MCF 10A (cell line): ENCODE data around the gene INA. TPM values are rescaled to one million over a fixed set of nuclear protein-coding genes. Genes with fewer than 3 reads are reported as not detected.

Experiments used
- BruUV-seq: library from RNA; stranded (reverse); fragments of 400-500 nt; replicated peaks from 2 replicates; lab custom pipeline; 2021; lab: Mats Ljungman, UMichigan
- CTCF ChIA-PET: fragments of 300-600 bp; sonication (Branson Sonifier 250); formaldehyde crosslinking; extraction: SDS; loops from one replicate; lab custom pipeline; 2021; ENCODE audit warnings: antibody characterized with exemption, inconsistent platforms; lab: Yijun Ruan, JAX
- POLR2A ChIA-PET: fragments of 300-600, 350-650 bp; sonication (Branson Sonifier 250); formaldehyde crosslinking; extraction: SDS; loops from one replicate; lab custom pipeline; 2020; ENCODE audit warnings: antibody characterized with exemption, inconsistent platforms; lab: Yijun Ruan, JAX
- DNase-seq: peaks from one replicate; pipeline ENCODE4 v3.0.0-alpha.2; 2018; ENCODE audit not compliant: unreplicated experiment
- H3K27ac Mint-ChIP-seq: one replicate; pipeline ENCODE4 v1.8.0; 2022; ENCODE audit warnings: mild to moderate bottlenecking, low read depth, mixed read lengths; ENCODE audit not compliant: unreplicated experiment
- H3K27me3 Mint-ChIP-seq: one replicate; pipeline ENCODE4 v1.8.0; 2022; ENCODE audit warnings: mixed read lengths; ENCODE audit not compliant: insufficient read depth, unreplicated experiment
- H3K36me3 Mint-ChIP-seq: one replicate; pipeline ENCODE4 v1.8.0; 2022; ENCODE audit warnings: mild to moderate bottlenecking, moderate library complexity, mixed read lengths; ENCODE audit not compliant: insufficient read depth, unreplicated experiment
- H3K4me1 Mint-ChIP-seq: one replicate; pipeline ENCODE4 v1.8.0; 2022; ENCODE audit warnings: mixed read lengths; ENCODE audit not compliant: insufficient read depth, unreplicated experiment
- H3K4me3 Mint-ChIP-seq: one replicate; pipeline ENCODE4 v1.8.0; 2022; ENCODE audit warnings: mild to moderate bottlenecking, moderate library complexity, mixed read lengths; ENCODE audit not compliant: unreplicated experiment
- H3K9me3 Mint-ChIP-seq: one replicate; pipeline ENCODE4 v1.8.0; 2022; ENCODE audit warnings: mixed read lengths; ENCODE audit not compliant: unreplicated experiment
- intact Hi-C: fragments of 100-400 bp; cut with micrococcal nuclease; formaldehyde crosslinking; loops from 2 replicates; pipeline ENCODE4 v1.14.1; 2022
- total RNA-seq: library from RNA; stranded (reverse); gene quantifications from 2 replicates; pipeline ENCODE4 v1.2.3, GENCODE V29; 2022
- TF ChIP-seq, protein P1 (sequence below): fragments of 200-600 bp; IDR thresholded peaks from one replicate; pipeline ENCODE4 v1.8.0; 2022; ENCODE audit warnings: antibody characterized with exemption, mild to moderate bottlenecking; ENCODE audit not compliant: unreplicated experiment

INA gene
- total RNA-seq, 1 experiment from 2014 or later: not detected

DNA sequence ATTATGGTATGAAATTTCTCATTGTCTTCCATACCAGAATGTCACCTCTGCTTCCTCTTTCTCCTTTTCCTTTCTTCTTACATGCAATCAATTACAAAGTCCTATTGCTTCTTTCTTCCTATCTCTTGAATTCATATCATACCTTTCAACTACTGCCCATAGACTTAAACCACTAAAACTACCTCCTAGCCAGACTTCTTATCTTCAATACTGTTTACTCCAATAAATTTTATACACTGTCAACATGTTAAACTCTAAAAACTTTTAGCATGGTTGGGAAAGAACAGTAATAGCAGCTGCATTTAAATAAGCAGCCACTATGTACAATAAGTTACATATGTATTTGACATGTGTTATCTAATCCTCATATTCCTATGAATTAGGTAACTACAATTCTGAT is 39.1 kb downstream of the INA start:
- H3K36me3 Mint-ChIP-seq: peaks cover 65% of the 10 kb centered on the region
- TF ChIP-seq, protein P1, sequence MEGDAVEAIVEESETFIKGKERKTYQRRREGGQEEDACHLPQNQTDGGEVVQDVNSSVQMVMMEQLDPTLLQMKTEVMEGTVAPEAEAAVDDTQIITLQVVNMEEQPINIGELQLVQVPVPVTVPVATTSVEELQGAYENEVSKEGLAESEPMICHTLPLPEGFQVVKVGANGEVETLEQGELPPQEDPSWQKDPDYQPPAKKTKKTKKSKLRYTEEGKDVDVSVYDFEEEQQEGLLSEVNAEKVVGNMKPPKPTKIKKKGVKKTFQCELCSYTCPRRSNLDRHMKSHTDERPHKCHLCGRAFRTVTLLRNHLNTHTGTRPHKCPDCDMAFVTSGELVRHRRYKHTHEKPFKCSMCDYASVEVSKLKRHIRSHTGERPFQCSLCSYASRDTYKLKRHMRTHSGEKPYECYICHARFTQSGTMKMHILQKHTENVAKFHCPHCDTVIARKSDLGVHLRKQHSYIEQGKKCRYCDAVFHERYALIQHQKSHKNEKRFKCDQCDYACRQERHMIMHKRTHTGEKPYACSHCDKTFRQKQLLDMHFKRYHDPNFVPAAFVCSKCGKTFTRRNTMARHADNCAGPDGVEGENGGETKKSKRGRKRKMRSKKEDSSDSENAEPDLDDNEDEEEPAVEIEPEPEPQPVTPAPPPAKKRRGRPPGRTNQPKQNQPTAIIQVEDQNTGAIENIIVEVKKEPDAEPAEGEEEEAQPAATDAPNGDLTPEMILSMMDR: no peak
- no TSS peak for BruUV-seq
- intact Hi-C loops: no loop called here
- no peak overlapping the region for H3K27ac Mint-ChIP-seq
- DNase-seq: no peak
- ChIA-PET CTCF (no interaction called here), POLR2A (interaction anchor here (0.6 kb wide), 2 partner anchors 81 to 526 kb away, joined by 3 read pairs; no protein-coding TSS in a partner anchor)
- no peaks in the 10 kb centered on the region for H3K27me3 Mint-ChIP-seq
- no peaks in the 10 kb centered on the region for H3K9me3 Mint-ChIP-seq
- no peak overlapping the region for H3K4me3 Mint-ChIP-seq
- H3K4me1 Mint-ChIP-seq: no peaks in the 10 kb centered on the region

DNA sequence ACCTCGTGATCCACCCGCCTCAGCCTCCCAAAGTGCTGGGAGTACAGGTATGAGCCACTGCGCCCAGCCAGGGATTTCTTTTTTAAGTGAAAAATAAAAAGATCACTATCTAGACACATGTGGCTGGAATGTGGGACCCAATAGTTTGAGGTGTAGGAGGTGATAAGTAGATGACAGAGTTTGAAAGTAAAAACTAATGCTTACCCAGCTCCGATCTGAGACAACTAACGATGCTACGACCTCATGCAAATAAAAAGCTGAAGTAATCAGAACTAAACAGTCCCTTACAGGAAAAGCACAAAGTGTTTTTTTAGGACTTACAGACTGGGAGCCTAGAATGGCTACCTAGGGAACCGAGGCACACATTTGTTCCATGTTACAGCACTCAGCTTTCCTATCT is 51.0 kb downstream of the INA start:
- CTCF ChIA-PET: interaction anchor here (0.5 kb wide), 1 partner anchor 23 kb away, joined by 4 read pairs; no protein-coding TSS in a partner anchor
- POLR2A ChIA-PET: no interaction called here

DNA sequence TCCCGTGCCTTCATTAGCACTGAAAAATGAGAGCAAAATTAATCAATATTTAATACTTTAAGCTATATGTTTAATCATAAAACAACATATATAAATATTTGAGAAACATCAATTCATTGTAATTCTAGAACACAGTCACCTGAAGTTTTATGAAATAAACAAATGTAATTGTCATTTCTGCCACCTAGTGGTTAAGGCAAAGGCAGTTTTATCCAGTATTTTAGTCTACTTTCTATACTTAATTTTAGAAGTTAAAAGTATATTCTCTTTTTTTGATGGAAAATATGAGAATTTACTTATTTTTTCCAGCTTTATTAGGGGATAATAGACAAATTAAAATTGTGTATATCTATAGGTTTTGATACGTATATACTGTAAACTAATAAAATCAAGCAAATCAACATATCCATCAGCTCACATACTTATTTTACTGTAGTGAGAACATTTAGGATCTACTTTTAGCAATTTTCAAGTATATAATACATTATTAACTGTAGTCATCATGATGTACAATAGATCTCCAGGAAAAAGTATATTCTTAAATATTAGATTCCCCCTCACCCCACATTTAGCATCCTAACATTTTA is 57.1 kb downstream of the INA start:
- Mint-ChIP-seq H3K27ac (no peak overlapping the region), H3K27me3 (no peaks in the 10 kb centered on the region), H3K4me1 (no peaks in the 10 kb centered on the region), H3K36me3 (peaks cover 38% of the 10 kb centered on the region), H3K4me3 (no peak overlapping the region), H3K9me3 (no peaks in the 10 kb centered on the region)
- POLR2A ChIA-PET: interaction anchor here (0.6 to 1.9 kb wide), 7 partner anchors 11 to 416 kb away, joined by 3 to 8 read pairs (median 4); partner anchors contain the start of genes CNNM2, NT5C2 and PCGF6
- intact Hi-C loops: loop anchor here (1.0 to 10.0 kb wide), 4 partner anchors 90 to 499 kb away; partner anchors contain the start of gene CYP17A1
- DNase-seq: peak; percentile 36
- CTCF ChIA-PET: interaction anchor here (0.5 to 2.1 kb wide), 32 partner anchors 10 to 581 kb away, joined by 3 to 10 read pairs (median 3); partner anchors contain the start of gene CNNM2
- no TSS peak for BruUV-seq
- TF ChIP-seq, protein P1: peak; percentile 44

More for the DNA sequence above, 51.0 kb downstream of the INA start:
- Mint-ChIP-seq H3K36me3 (peaks cover 72% of the 10 kb centered on the region), H3K4me3 (no peak overlapping the region), H3K27me3 (no peaks in the 10 kb centered on the region), H3K4me1 (no peaks in the 10 kb centered on the region), H3K27ac (no peak overlapping the region), H3K9me3 (no peaks in the 10 kb centered on the region)
- BruUV-seq: no TSS peak
- intact Hi-C loops: no loop called here
- no peak for DNase-seq
- TF ChIP-seq, protein P1: no peak

DNA sequence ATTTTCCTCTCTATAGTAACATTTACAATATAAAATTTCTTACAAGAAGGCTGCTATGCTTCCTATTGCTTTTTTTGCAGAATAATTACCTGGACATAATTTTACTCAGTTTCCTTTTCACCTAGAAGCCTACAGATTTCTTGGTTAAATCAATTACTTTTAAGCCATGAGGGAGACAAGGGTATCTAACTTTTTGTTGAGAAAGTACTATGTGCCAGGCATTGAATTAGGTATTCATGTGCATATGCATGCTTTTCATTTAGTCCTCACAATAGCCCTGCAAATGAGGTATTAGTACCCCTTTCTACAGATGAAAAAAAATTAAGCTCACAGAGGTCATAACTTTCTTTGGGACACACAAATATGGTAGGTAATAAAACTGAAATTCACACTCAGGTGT is 57.6 kb downstream of the INA start:
- Mint-ChIP-seq H3K27me3 (no peaks in the 10 kb centered on the region), H3K9me3 (no peaks in the 10 kb centered on the region), H3K4me1 (no peaks in the 10 kb centered on the region), H3K27ac (no peak overlapping the region), H3K36me3 (peaks cover 39% of the 10 kb centered on the region), H3K4me3 (no peak overlapping the region)
- TF ChIP-seq, protein P1: no peak
- intact Hi-C loops: loop anchor here (1.0 to 10.0 kb wide), 4 partner anchors 90 to 500 kb away; partner anchors contain the start of gene CYP17A1
- POLR2A ChIA-PET: interaction anchor here (0.6 to 1.9 kb wide), 6 partner anchors 10 to 417 kb away, joined by 3 to 8 read pairs (median 4); partner anchors contain the start of genes CNNM2, NT5C2 and PCGF6
- no peak for DNase-seq
- CTCF ChIA-PET: interaction anchor here (0.5 to 2.1 kb wide), 25 partner anchors 10 to 923 kb away, joined by 3 to 10 read pairs (median 4); partner anchors contain the start of gene CNNM2
- BruUV-seq: no TSS peak
